Activated T-cell treated with anti-CD3 and anti-CD28 coated beads for 1 hour (primary cell): Measurements from ENCODE around the gene KATNB1.
"Not testable (repeated sequence)": the region's sequence is repeated elsewhere in the genome, so short reads cannot be mapped to it uniquely, and the experiment has no call there.

ENCODE experiments used
- DNase-seq: peaks from one replicate; pipeline ENCODE4 v3.0.0-alpha.2; 2020; ENCODE audit warnings: low read depth

Gene KATNB1

DNA sequence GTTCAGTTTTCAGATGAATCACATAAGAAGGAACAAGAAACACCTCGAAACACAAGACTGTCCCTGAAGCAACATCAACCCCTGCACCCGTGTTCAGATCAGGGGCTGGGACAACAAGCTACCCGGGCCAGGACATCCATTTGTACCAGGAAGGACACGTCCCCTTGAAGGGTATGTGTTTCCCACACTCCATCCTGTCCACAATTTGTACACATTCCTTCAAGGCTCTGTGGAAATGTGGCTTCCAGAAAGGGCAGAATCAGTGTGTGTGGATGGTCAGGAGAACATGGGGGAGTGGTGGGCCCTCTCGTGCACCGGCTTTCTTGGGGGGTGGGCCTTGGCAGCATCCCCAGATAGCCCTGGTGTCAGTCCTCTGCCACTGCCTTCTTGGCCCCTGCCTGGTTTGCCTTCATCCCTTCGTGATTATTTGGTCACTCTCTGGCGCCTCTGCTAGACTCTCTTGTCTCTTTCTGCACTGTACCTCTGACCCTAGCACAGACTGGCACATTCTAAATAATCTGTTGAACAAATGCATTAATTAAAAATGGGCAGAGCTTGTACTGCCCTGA lies 56.4 kb downstream of the KATNB1 start:
- DNase-seq = no peak

- DNase-seq = no peak
Observed at GRCh38 chr16:57794849-57795430, 59.4 kb downstream of the KATNB1 start.

DNA sequence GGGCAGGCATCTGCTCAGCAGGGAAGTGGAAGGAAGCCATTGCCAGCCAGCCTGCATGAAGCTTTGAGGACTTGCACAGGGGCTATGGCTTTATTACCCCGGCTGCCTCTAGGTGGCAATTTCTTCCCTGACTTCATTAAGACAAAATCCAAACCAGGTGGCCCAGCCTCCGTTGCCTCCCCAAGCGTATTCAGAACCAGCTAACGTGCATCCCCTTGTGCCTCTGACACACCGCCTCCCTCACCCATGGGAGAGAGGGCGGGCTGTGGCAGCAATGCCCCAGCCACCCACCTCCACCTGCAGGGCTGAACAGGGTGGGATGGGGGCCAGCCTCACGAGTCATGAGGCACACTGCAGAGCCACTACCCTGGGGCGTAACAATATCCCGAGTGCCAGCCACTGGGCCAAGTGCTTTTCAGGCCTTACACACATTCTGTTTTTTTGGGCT lies 59.9 kb downstream of the KATNB1 start:
- DNase-seq = no peak

DNA sequence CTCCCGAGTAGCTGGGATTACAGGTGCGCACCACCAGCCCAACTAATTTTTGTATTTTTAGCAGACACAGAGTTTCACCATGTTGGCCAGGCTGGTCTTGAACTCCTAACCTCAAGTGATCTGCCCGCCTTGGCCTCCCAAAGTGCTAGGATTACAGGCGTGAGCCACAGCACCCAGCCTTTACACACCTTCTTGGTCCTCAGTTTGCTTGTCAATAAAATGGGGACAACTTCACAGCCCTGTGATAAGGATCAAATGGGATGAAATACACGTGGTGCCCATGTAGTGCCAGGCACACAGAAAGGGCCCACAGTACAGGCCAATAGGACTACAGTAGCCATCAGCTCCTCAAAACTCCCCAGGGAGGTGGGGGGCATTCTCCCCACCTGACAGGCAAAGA lies 60.4 kb downstream of the KATNB1 start:
- DNase-seq = not testable (repeated sequence)

GRCh38 chr16:57797216-57797525 lies 61.6 kb downstream of the KATNB1 start:
- DNase-seq = no peak

DNA sequence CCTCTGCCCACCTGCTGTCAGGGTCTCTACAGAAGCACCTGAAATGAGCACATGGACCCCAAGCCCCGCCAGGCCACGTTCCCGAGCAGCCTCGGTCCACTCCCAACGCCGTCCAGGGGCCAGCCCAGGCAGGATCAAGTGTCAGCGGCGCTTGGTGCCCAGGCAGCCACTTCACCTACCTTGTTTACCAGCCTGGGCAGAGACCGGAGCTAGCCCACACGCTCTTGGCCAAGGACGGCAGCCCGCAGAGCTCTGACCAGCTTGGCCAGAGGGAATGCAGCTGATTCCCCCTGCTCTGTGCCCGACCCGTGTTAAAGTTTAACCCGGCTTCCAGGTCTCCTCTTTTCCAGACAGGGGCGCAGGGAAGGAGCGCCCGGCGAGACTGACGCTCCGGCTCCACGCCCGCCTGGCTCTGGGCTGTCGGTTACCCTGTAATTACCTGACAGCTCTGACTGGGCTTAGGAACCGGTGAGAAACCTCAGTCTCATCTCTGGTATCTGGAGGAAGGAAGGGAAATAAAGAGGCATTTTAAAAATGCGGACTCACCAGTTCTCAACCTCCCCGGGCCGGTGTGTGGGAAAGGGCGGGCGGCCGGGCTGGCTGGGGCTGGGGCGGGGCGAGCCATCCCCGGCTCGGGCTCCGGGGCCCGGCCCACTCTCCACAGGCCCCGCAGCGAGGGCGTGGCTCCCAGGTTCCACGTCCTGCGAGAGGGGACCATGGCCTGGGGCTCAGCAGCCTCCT lies 62.1 kb downstream of the KATNB1 start:
- no peak for DNase-seq

DNA sequence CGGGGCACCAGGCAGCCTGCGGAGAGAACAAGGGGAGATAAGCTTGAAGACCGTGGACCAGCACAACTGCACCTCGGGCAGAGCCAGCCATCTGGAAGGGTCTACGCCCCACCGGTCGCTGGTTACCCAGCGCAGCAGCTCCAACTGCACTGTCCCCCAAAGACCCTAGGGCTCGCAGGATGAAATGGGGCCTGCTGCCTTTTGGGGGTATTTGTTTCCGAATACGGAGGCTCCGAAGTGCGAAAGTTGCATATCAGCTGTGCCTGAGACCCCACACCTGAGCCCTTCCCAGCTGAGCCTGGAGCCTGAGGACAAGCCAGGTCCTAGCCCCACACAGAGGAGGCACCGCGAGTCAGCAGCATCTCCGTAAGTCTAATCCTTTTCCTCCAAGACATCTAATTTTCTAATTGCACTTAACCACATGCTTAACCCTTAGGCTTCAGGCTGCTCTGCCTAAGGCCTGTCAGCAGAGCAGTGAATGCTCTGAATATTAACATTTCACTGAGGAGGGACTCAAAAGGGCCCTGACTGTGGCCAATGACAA lies 62.8 kb downstream of the KATNB1 start:
- DNase-seq = no peak

- DNase-seq = no peak
Observed at GRCh38 chr16:57798953-57799599, 63.5 kb downstream of the KATNB1 start.

- no peak for DNase-seq
Observed at GRCh38 chr16:57799600-57800199, 64.1 kb downstream of the KATNB1 start.

- no peak for DNase-seq
Observed at GRCh38 chr16:57800200-57801097, 64.9 kb downstream of the KATNB1 start.

DNA sequence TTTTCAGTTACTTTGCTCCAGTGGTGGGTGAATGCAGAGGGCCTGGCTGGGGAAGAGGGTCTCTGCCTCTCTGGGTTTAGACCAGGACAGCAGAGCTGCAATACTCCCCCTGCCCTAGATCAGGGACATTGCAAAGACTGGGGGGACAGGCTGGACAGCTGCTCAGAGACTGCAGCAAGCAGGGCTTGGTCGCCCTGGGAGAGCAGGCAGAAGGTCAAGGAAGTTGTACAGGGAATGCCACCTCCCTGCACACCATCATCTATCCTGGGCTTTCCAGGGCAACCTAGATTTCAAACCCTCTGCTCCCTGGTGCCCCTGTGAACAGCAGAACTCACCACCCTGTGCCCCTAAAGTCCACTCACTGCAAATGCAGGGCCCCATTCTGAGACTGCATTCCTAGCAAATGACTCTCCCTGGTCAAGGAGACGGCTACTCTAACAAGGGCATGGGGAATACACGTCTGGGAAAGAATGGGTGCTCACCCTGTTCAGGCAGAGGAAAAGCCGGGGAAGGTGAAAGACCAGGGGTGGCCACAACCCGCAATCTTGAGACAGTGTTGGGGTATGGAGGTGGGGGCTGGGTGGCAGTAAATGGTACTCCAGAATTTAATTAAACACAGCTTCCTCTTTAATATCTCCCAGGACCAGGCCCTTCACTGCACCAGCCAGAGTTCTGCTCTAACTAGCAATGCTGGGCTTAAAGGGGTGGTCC lies 65.7 kb downstream of the KATNB1 start:
- no peak for DNase-seq

- DNase-seq = no peak
Observed at GRCh38 chr16:57801809-57802340, 66.3 kb downstream of the KATNB1 start.

GRCh38 chr16:57802341-57803133 lies 67.0 kb downstream of the KATNB1 start, which contains the start of gene KIFC3:
Gene KIFC3 (minus strand): TSS chr16:57802491. CDS start chr16:57798243, 4,248 bp downstream.
- peak; percentile 59 for DNase-seq

- no peak for DNase-seq
Observed at GRCh38 chr16:57803134-57803990, 67.8 kb downstream of the KATNB1 start.

- no peak for DNase-seq
Observed at GRCh38 chr16:57804111-57804837, 68.7 kb downstream of the KATNB1 start.

DNA sequence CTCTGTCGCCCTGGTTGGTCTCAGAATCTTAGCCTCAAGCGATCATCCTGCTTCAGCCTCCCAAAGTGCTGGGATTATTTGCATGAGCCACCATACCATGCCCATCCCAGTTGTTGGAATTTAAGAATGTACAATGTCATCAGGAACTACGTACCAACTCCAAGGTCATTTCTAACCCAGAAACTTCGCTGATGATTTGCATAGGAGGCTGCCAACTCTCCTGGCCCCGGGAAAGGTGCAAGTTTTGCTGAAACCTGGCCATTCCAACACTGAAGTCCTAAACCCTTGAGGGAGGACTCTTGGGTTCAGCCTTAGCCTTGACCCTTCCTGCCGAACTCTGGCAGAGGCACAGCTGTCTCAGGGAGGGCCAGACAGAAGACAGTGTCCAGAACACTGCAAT lies 69.6 kb downstream of the KATNB1 start:
- no peak for DNase-seq
